Liver (tissue), 9 donors: Measurements from ENCODE around the gene HRH2. TPM values are rescaled to one million over a fixed set of nuclear protein-coding genes. Genes with fewer than 3 reads are reported as not detected.

Experiments
- DNase-seq: peaks from one replicate; pipeline ENCODE4 v3.0.0-alpha.2; 2017; ENCODE audit warnings: low spot score
- H3K27ac ChIP-seq, 2 donors: one replicate each; pipeline ENCODE4 v1.7.0; 2013; ENCODE audit warnings: inconsistent platforms in 2 of 2, low read length in 2 of 2, control low read depth in 1 of 2, low read depth in 1 of 2, mild to moderate bottlenecking in 1 of 2
- H3K27me3 ChIP-seq, 4 donors: one replicate each; pipeline versions ENCODE4 v1.6.1 to v1.7.0; 2013; ENCODE audit warnings: low read length in 3 of 4, inconsistent platforms in 1 of 4, mild to moderate bottlenecking in 1 of 4, moderate library complexity in 1 of 4; ENCODE audit not compliant: control insufficient read depth in 4 of 4, insufficient read depth in 4 of 4
- H3K36me3 ChIP-seq, 4 donors: one replicate each; pipeline versions ENCODE4 v1.6.1 to v1.7.0; 2013; ENCODE audit warnings: low read length in 3 of 4, mild to moderate bottlenecking in 3 of 4, low read depth in 1 of 4, moderate library complexity in 1 of 4; ENCODE audit not compliant: control insufficient read depth in 4 of 4, insufficient read depth in 3 of 4
- H3K4me1 ChIP-seq, 4 donors: one replicate each; pipeline versions ENCODE4 v1.6.1 to v1.7.0; 2013; ENCODE audit warnings: low read length in 3 of 4, mild to moderate bottlenecking in 3 of 4, moderate library complexity in 1 of 4; ENCODE audit not compliant: control insufficient read depth in 4 of 4, insufficient read depth in 4 of 4
- H3K4me3 ChIP-seq, 3 donors: one replicate each; pipeline versions ENCODE4 v1.6.1 to v1.7.0; 2013; ENCODE audit warnings: low read length in 3 of 3, control low read depth in 1 of 3, low read depth in 1 of 3, mild to moderate bottlenecking in 1 of 3
- H3K9ac ChIP-seq, 2 donors: one replicate each; pipeline ENCODE4 v1.7.0; 2013; ENCODE audit warnings: low read length in 2 of 2, mild to moderate bottlenecking in 2 of 2, moderate library complexity in 2 of 2, control low read depth in 1 of 2, low read depth in 1 of 2
- H3K9me3 ChIP-seq, 4 donors: one replicate each; pipeline versions ENCODE4 v1.6.1 to v1.7.0; 2013; ENCODE audit warnings: low read length in 3 of 4; ENCODE audit not compliant: control insufficient read depth in 4 of 4
- ATF3 ChIP-seq: IDR thresholded peaks from 2 replicates; pipeline ENCODE4 v1.6.1; 2016; ENCODE audit warnings: antibody characterized with exemption
- CTCF ChIP-seq: fragments of 150-350 bp; IDR thresholded peaks from 2 replicates; pipeline ENCODE4 v1.5.1; 2017; ENCODE audit warnings: improper control_type of control experiment, low read depth, low read length; ENCODE audit not compliant: missing input control
- EGR1 ChIP-seq, 2 donors: IDR thresholded peaks; 2 replicates each; pipeline ENCODE4 v1.6.1; 2016 to 2018; ENCODE audit warnings: antibody characterized with exemption in 2 of 2, low read depth in 2 of 2
- FOXA1 ChIP-seq: IDR thresholded peaks from 2 replicates; pipeline ENCODE4 v1.6.1; 2016; ENCODE audit warnings: antibody characterized with exemption
- GABPA ChIP-seq, 2 donors: IDR thresholded peaks in 1 of 2; conservative IDR thresholded peaks in 1 of 2; 2 replicates each; pipeline ENCODE4 v1.6.1; 2016; ENCODE audit warnings: antibody characterized with exemption in 2 of 2, mild to moderate bottlenecking in 1 of 2, moderate library complexity in 1 of 2
- HNF4A ChIP-seq, 2 donors: conservative IDR thresholded peaks; 2 replicates each; pipeline ENCODE4 v1.6.1; 2016; ENCODE audit warnings: antibody characterized with exemption in 2 of 2, mild to moderate bottlenecking in 2 of 2
- HNF4G ChIP-seq: IDR thresholded peaks from 2 replicates; pipeline ENCODE4 v1.6.1; 2016; ENCODE audit warnings: antibody characterized with exemption
- JUND ChIP-seq, 2 donors: IDR thresholded peaks; 2 replicates each; pipeline ENCODE4 v1.6.1; 2016; ENCODE audit warnings: antibody characterized with exemption in 2 of 2
- MAX ChIP-seq: IDR thresholded peaks from 2 replicates; pipeline ENCODE4 v1.6.1; 2016; ENCODE audit warnings: antibody characterized with exemption
- RAD21 ChIP-seq, 2 donors: IDR thresholded peaks; 2 replicates each; pipeline ENCODE4 v1.6.1; 2016; ENCODE audit warnings: antibody characterized with exemption in 2 of 2, mild to moderate bottlenecking in 2 of 2
- RXRA ChIP-seq, 2 donors: IDR thresholded peaks; 2 replicates each; pipeline ENCODE4 v1.6.1; 2017 to 2018; ENCODE audit warnings: antibody characterized with exemption in 2 of 2, mild to moderate bottlenecking in 1 of 2
- SP1 ChIP-seq: IDR thresholded peaks from 2 replicates; pipeline ENCODE4 v1.6.1; 2018; ENCODE audit warnings: antibody characterized with exemption, mild to moderate bottlenecking
- YY1 ChIP-seq: IDR thresholded peaks from 2 replicates; pipeline ENCODE4 v1.6.1; 2016; ENCODE audit warnings: antibody characterized with exemption, mild to moderate bottlenecking
- ZBTB33 ChIP-seq: IDR thresholded peaks from 2 replicates; pipeline ENCODE4 v1.6.1; 2016; ENCODE audit warnings: antibody characterized with exemption
- WGBS: extraction: QIAGEN DNeasy Blood & Tissue Kit; methylation state at CpG from one replicate; pipeline ENCODE4 v1.1.7; 2013; 5-methylcytosine and 5-hydroxymethylcytosine counted together
- polyA plus RNA-seq, 2 donors: library from polyadenylated mRNA; stranded (reverse) in 1 of 2; unstranded in 1 of 2; fragments of 200-250 nt in 1 of 2; fragments of >200 nt in 1 of 2; fragmentation: Nextera tagmentation in 1 of 2; extraction: Ambion mirVana in 1 of 2; gene quantifications; one replicate each; pipeline versions ENCODE4 v1.2.1 to v1.2.3, GENCODE V29; 2013 to 2015
- total RNA-seq, 2 donors: library from RNA; depleted of rRNA; stranded (reverse); fragments of >200 nt; gene quantifications; one replicate each; pipeline ENCODE4 v1.2.3, GENCODE V29; 2014
- TF ChIP-seq, protein P1 (sequence below): IDR thresholded peaks from 2 replicates; pipeline ENCODE4 v1.6.1; 2016; ENCODE audit warnings: antibody characterized with exemption, mild to moderate bottlenecking
- donor health status: healthy.
- donor health status: healthy.
- donor health status: healthy.
- donor health status: healthy.
- donor health status: healthy.

HRH2 gene
- total and polyA plus RNA-seq, 4 donors: 0.44 to 2.6 (median 1.3) TPM

GRCh38 chr5:175659546-175660253 is 1.8 kb downstream of the HRH2 start:
- Histone ChIP-seq H3K27ac (no peak overlapping the region), H3K4me3 (no peak overlapping the region), H3K27me3 (peaks cover 0 to 5% (median 4%) of the 10 kb centered on the region in 4 donors), H3K9me3 (no peaks in the 10 kb centered on the region), H3K36me3 (no peaks in the 10 kb centered on the region), H3K9ac (no peak overlapping the region), H3K4me1 (peaks cover 0 to 14% (median 8%) of the 10 kb centered on the region in 4 donors)
- 59% methylated on average over 13 of the region's 13 CpGs for WGBS
- no peak for TF ChIP-seq RXRA (IDR thresholded peaks at IDR 0.05)
- TF ChIP-seq, protein P1, sequence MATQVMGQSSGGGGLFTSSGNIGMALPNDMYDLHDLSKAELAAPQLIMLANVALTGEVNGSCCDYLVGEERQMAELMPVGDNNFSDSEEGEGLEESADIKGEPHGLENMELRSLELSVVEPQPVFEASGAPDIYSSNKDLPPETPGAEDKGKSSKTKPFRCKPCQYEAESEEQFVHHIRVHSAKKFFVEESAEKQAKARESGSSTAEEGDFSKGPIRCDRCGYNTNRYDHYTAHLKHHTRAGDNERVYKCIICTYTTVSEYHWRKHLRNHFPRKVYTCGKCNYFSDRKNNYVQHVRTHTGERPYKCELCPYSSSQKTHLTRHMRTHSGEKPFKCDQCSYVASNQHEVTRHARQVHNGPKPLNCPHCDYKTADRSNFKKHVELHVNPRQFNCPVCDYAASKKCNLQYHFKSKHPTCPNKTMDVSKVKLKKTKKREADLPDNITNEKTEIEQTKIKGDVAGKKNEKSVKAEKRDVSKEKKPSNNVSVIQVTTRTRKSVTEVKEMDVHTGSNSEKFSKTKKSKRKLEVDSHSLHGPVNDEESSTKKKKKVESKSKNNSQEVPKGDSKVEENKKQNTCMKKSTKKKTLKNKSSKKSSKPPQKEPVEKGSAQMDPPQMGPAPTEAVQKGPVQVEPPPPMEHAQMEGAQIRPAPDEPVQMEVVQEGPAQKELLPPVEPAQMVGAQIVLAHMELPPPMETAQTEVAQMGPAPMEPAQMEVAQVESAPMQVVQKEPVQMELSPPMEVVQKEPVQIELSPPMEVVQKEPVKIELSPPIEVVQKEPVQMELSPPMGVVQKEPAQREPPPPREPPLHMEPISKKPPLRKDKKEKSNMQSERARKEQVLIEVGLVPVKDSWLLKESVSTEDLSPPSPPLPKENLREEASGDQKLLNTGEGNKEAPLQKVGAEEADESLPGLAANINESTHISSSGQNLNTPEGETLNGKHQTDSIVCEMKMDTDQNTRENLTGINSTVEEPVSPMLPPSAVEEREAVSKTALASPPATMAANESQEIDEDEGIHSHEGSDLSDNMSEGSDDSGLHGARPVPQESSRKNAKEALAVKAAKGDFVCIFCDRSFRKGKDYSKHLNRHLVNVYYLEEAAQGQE: no peak
- no peak for TF ChIP-seq RAD21 (IDR thresholded peaks at IDR 0.05)
- TF ChIP-seq CTCF: no peak
- TF ChIP-seq MAX: no peak
- TF ChIP-seq GABPA (IDR thresholded peaks at IDR 0.05 in 1 of 2, conservative IDR thresholded peaks at IDR 0.05 in 1 of 2): no peak
- no peak for TF ChIP-seq YY1
- TF ChIP-seq EGR1 (IDR thresholded peaks at IDR 0.05; ENCODE audit: low read depth in 2 of 2): no peak
- TF ChIP-seq HNF4G: no peak
- DNase-seq: no peak

DNA sequence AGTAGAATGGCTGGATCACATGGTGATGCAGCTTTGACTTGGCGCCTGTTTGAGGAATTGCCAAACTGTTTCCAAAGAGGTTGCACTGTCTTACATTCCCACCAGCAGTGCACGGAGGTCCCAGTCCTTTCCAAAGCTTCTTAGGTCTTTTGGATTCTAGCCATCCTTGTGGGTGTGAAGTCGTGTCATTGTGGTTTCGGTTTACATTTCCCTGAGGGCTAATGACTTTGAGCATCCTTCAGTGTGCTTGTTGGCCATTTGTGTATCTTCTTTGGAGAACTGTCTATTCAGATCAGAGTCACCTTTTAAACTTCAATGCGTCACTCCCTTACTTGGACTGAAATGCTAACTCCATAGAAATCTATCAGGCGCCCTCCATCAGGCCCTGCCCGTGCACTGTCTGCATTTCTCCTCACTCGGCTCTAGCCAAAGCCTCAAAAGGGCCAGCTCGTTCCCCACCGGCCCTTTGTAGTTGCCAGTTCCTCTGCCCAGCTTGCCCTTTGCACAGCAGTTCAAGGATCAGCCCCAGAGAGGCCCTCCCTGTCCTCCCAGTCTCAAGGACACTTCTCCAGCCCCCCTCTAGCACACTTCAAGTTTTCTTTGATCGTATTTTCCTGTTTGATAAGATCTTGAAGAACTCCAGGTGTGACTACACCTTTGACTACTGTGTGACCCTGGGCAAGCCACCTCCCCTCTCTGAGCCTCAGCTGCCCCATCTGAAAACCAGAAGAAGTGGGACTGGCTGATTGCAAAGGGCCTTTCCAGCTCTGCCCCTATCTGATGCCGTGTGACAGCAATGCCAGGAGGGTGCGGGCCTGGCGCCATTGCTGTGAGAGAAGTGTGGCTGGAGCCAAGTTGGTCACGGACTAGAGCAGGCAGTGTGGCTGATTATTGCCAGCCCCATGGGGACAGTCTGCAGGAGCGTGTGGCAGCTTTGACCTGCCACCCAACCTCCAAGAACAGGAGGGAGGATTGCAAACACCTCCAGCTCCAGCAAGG is 5.6 kb downstream of the HRH2 start:
- no peak for DNase-seq
- Histone ChIP-seq H3K27me3 (peaks cover 0 to 4% (median 0%) of the 10 kb centered on the region in 4 donors), H3K4me3 (no peak overlapping the region), H3K27ac (no peak overlapping the region), H3K36me3 (no peaks in the 10 kb centered on the region), H3K4me1 (peaks cover 0 to 4% (median under 1%) of the 10 kb centered on the region in 4 donors), H3K9me3 (no peaks in the 10 kb centered on the region), H3K9ac (no peak overlapping the region)
- TF ChIP-seq YY1: no peak
- no peak for TF ChIP-seq SP1
- no peak for TF ChIP-seq ATF3
- TF ChIP-seq ZBTB33: no peak
- no peak for TF ChIP-seq FOXA1
- TF ChIP-seq, protein P1: no peak
- TF ChIP-seq GABPA (IDR thresholded peaks at IDR 0.05 in 1 of 2, conservative IDR thresholded peaks at IDR 0.05 in 1 of 2): no peak
- TF ChIP-seq HNF4A (conservative IDR thresholded peaks at IDR 0.05): no peak
- TF ChIP-seq JUND (IDR thresholded peaks at IDR 0.05): no peak
- TF ChIP-seq MAX: no peak
- TF ChIP-seq RXRA (IDR thresholded peaks at IDR 0.05): no peak
- WGBS: 65% methylated on average over 16 of the region's 16 CpGs
